Neuronal stem cell (in vitro differentiated cells): Measurements from ENCODE around the gene SH3BP1. TPM values are rescaled to one million over a fixed set of nuclear protein-coding genes. Genes with fewer than 3 reads are reported as not detected.
"Not testable (repeated sequence)": the region's sequence is repeated elsewhere in the genome, so short reads cannot be mapped to it uniquely, and the experiment has no call there.

Source experiments
- DNase-seq: peaks from one replicate; pipeline ENCODE4 v3.0.0-alpha.2; 2013; ENCODE audit warnings: low spot score
- H2AFZ ChIP-seq: one replicate; pipeline ENCODE4 v1.6.1; 2013; ENCODE audit warnings: mild to moderate bottlenecking, low read length, inconsistent platforms
- H2AK5ac ChIP-seq: 2 replicates; pipeline ENCODE4 v1.6.1; 2013; ENCODE audit warnings: low read depth, mild to moderate bottlenecking, inconsistent platforms, low read length, moderate library complexity, mixed read lengths
- H2BK120ac ChIP-seq: 2 replicates; pipeline ENCODE4 v1.6.1; 2013; ENCODE audit warnings: low read depth, mild to moderate bottlenecking, inconsistent platforms, low read length, moderate library complexity, mixed read lengths
- H2BK12ac ChIP-seq: one replicate; pipeline ENCODE4 v1.6.1; 2013; ENCODE audit warnings: low read length, inconsistent platforms
- H2BK15ac ChIP-seq: 2 replicates; pipeline ENCODE4 v1.6.1; 2013; ENCODE audit warnings: mild to moderate bottlenecking, low read length, inconsistent platforms, mixed read lengths
- H2BK5ac ChIP-seq: one replicate; pipeline ENCODE4 v1.6.1; 2013; ENCODE audit warnings: inconsistent platforms, mild to moderate bottlenecking, low read length, moderate library complexity
- H3K14ac ChIP-seq: one replicate; pipeline ENCODE4 v1.6.1; 2013; ENCODE audit warnings: low read length, inconsistent platforms
- H3K18ac ChIP-seq: 2 replicates; pipeline ENCODE4 v1.6.1; 2013; ENCODE audit warnings: low read length, inconsistent platforms
- H3K23ac ChIP-seq: 2 replicates; pipeline ENCODE4 v1.6.1; 2013; ENCODE audit warnings: low read depth, mild to moderate bottlenecking, mixed read lengths, low read length, inconsistent platforms; ENCODE audit not compliant: poor library complexity
- H3K27ac ChIP-seq: replicated peaks from 3 replicates; pipeline ENCODE4 v1.5.1; 2013; ENCODE audit warnings: low read length, inconsistent platforms
- H3K27me3 ChIP-seq, 3 experiments: 2 replicates each; pipeline ENCODE4 v1.6.1; 2013; ENCODE audit warnings: low read length in 3 of 3, mild to moderate bottlenecking in 2 of 3, inconsistent platforms in 1 of 3, low read depth in 1 of 3, mixed read lengths in 1 of 3, moderate library complexity in 1 of 3; ENCODE audit not compliant: control insufficient read depth in 3 of 3, insufficient read depth in 3 of 3
- H3K36me3 ChIP-seq, 2 donors: replicated peaks in 1 of 2; 2 replicates each; pipeline ENCODE4 v1.6.1; 2013; ENCODE audit warnings: low read length in 2 of 2; ENCODE audit not compliant: control insufficient read depth in 2 of 2, insufficient read depth in 2 of 2
- H3K4ac ChIP-seq: 2 replicates; pipeline ENCODE4 v1.6.1; 2013; ENCODE audit warnings: inconsistent platforms, mild to moderate bottlenecking, low read length, moderate library complexity
- H3K4me1 ChIP-seq, 2 donors: 1 replicate in 1 of 2; 2 replicates in 1 of 2; pipeline ENCODE4 v1.6.1; 2013; ENCODE audit warnings: low read length in 2 of 2, low read depth in 1 of 2; ENCODE audit not compliant: control insufficient read depth in 2 of 2, insufficient read depth in 1 of 2
- H3K4me2 ChIP-seq: one replicate; pipeline ENCODE4 v1.6.1; 2013; ENCODE audit warnings: mild to moderate bottlenecking, low read length, inconsistent platforms; ENCODE audit not compliant: insufficient read depth, poor library complexity, severe bottlenecking
- H3K4me3 ChIP-seq, 2 donors: 2 replicates each; pipeline ENCODE4 v1.5.1; 2013; ENCODE audit warnings: low read length in 2 of 2, mild to moderate bottlenecking in 2 of 2, inconsistent platforms in 1 of 2, moderate library complexity in 1 of 2
- H3K79me1 ChIP-seq: one replicate; pipeline ENCODE4 v1.6.1; 2013; ENCODE audit warnings: low read depth, mild to moderate bottlenecking, inconsistent platforms, low read length, moderate library complexity
- H3K9ac ChIP-seq: one replicate; pipeline ENCODE4 v1.6.1; 2013; ENCODE audit warnings: mild to moderate bottlenecking, low read depth, low read length, inconsistent platforms; ENCODE audit not compliant: poor library complexity
- H3K9me3 ChIP-seq, 2 donors: replicated peaks in 1 of 2; 2 replicates each; pipeline versions ENCODE3 to v1.6.1; 2013; ENCODE audit warnings: low read length in 2 of 2, mild to moderate bottlenecking in 2 of 2, inconsistent platforms in 1 of 2, low read depth in 1 of 2, mixed read lengths in 1 of 2, moderate library complexity in 1 of 2; ENCODE audit not compliant: control insufficient read depth in 2 of 2, insufficient read depth in 1 of 2
- H4K8ac ChIP-seq: one replicate; pipeline ENCODE4 v1.6.1; 2013; ENCODE audit warnings: low read depth, mild to moderate bottlenecking, inconsistent platforms, low read length, moderate library complexity
- H4K91ac ChIP-seq: one replicate; pipeline ENCODE4 v1.6.1; 2013; ENCODE audit warnings: low read length, low read depth, mild to moderate bottlenecking, inconsistent platforms; ENCODE audit not compliant: poor library complexity
- WGBS, 2 donors: extraction: QIAGEN DNeasy Blood & Tissue Kit; methylation state at CpG; one replicate each; pipeline ENCODE4 v1.1.7; 2013; ENCODE audit warnings: missing lambda C conversion rate in 2 of 2, mixed read lengths in 1 of 2; ENCODE audit not compliant: insufficient read length in 2 of 2, insufficient replicate concordance in 1 of 2; ENCODE audit errors: extremely low coverage in 2 of 2; 5-methylcytosine and 5-hydroxymethylcytosine counted together
- polyA plus RNA-seq, 2 experiments: library from polyadenylated mRNA; stranded (reverse); fragments of 200-250 nt; gene quantifications; one replicate each; pipeline ENCODE4 v1.2.3, GENCODE V29; 2013

Gene SH3BP1
- 14.6 TPM for polyA plus RNA-seq (2013, experiment 1 of 2)
- 14.3 TPM for polyA plus RNA-seq (2013, experiment 2 of 2)

GRCh38 chr22:37639070-37639760 lies at the start of gene SH3BP1:
SH3BP1 (plus strand) TSS chr22:37639669; CDS start chr22:37639788, 119 bp downstream.
- Histone ChIP-seq H3K4me3 (peak within 1 kb of the TSS; percentile 58 to 81), H3K36me3 (peaks cover 2 to 15% of the 10 kb centered on the region in 2 donors), H3K27ac (peak within 1 kb of the TSS; percentile 28), H3K18ac (peak within 1 kb of the TSS; percentile 96), H3K4me2 (peak within 1 kb of the TSS; percentile 80), H2BK15ac (peak within 1 kb of the TSS; percentile 98), H2AK5ac (peak within 1 kb of the TSS; percentile 98), H3K14ac (peak within 1 kb of the TSS; percentile 49), H2AFZ (peak within 1 kb of the TSS; percentile 95), H3K4ac (no peak within 1 kb of the TSS), H2BK120ac (peak within 1 kb of the TSS; percentile 35), H3K23ac (peak within 1 kb of the TSS; percentile 90), H3K9me3 (no peaks in the 10 kb centered on the region), H3K79me1 (no peaks in the 10 kb centered on the region), H3K27me3 (no peaks in the 10 kb centered on the region), H3K9ac (peak within 1 kb of the TSS; percentile 94), H3K4me1 (peaks cover 19 to 25% of the 10 kb centered on the region in 2 donors), H4K91ac (peak within 1 kb of the TSS; percentile 86), H2BK5ac (peak within 1 kb of the TSS; percentile 19), H4K8ac (no peak within 1 kb of the TSS), H2BK12ac (peak within 1 kb of the TSS; percentile 53)
- DNase-seq = no peak
- no CpG with 5 or more reads among the region's 57 CpGs for WGBS, 2 donors

GRCh38 chr22:37591081-37591480 lies 48.4 kb upstream of the SH3BP1 start:
- not testable (repeated sequence) for H3K79me1 ChIP-seq, DNase-seq, H3K18ac ChIP-seq, H2BK12ac ChIP-seq, H3K4me2 ChIP-seq, H3K4ac ChIP-seq, H4K91ac ChIP-seq, H3K23ac ChIP-seq, H2BK15ac ChIP-seq, H3K14ac ChIP-seq, H3K27ac ChIP-seq, H3K9me3 ChIP-seq, H3K9ac ChIP-seq, H4K8ac ChIP-seq, H2BK5ac ChIP-seq, H2AK5ac ChIP-seq, H3K4me1 ChIP-seq, H2BK120ac ChIP-seq, H2AFZ ChIP-seq, H3K4me3 ChIP-seq, H3K36me3 ChIP-seq
- no CpG with 5 or more reads among the region's 6 CpGs for WGBS, 2 donors
- peaks cover 0 to 18% (median 0%) of the 10 kb centered on the region in 3 experiments for H3K27me3 ChIP-seq

GRCh38 chr22:37591823-37592404 lies 47.6 kb upstream of the SH3BP1 start:
- no peak overlapping the region for H3K18ac ChIP-seq
- H3K27ac ChIP-seq = no peak overlapping the region
- H2AFZ ChIP-seq = peak overlapping the region; percentile 71
- H3K27me3 ChIP-seq = peaks cover 0 to 18% (median 0%) of the 10 kb centered on the region in 3 experiments
- H2BK5ac ChIP-seq = no peak overlapping the region
- H4K8ac ChIP-seq = no peak overlapping the region
- H3K9ac ChIP-seq = no peak overlapping the region
- H3K79me1 ChIP-seq = no peaks in the 10 kb centered on the region
- H3K9me3 ChIP-seq = no peaks in the 10 kb centered on the region
- no peaks in the 10 kb centered on the region for H3K36me3 ChIP-seq
- no peak overlapping the region for H3K4ac ChIP-seq
- DNase-seq = no peak
- no peak overlapping the region for H3K14ac ChIP-seq
- H4K91ac ChIP-seq = no peak overlapping the region
- H2AK5ac ChIP-seq = no peak overlapping the region
- H2BK15ac ChIP-seq = no peak overlapping the region
- H2BK120ac ChIP-seq = no peak overlapping the region
- H3K23ac ChIP-seq = no peak overlapping the region
- no CpG with 5 or more reads among the region's 12 CpGs for WGBS, 2 donors
- no peak overlapping the region for H3K4me2 ChIP-seq
- H3K4me1 ChIP-seq = peaks cover 0 to 2% of the 10 kb centered on the region in 2 donors
- no peak overlapping the region for H2BK12ac ChIP-seq
- peak overlapping the region in 1 of 2 donors; percentile 31 for H3K4me3 ChIP-seq

GRCh38 chr22:37594237-37594636 lies 45.2 kb upstream of the SH3BP1 start:
- no CpG with 5 or more reads among the region's 5 CpGs for WGBS, 2 donors
- Histone ChIP-seq H2BK12ac (no peak overlapping the region), H3K9me3 (no peaks in the 10 kb centered on the region), H2AFZ (no peak overlapping the region), H3K4me3 (no peak overlapping the region), H3K79me1 (no peaks in the 10 kb centered on the region), H2BK5ac (no peak overlapping the region), H3K14ac (no peak overlapping the region), H3K18ac (no peak overlapping the region), H2AK5ac (no peak overlapping the region), H3K4me2 (no peak overlapping the region), H3K27me3 (peaks cover 0 to 10% (median 0%) of the 10 kb centered on the region in 3 experiments), H3K36me3 (no peaks in the 10 kb centered on the region), H2BK120ac (no peak overlapping the region), H3K4ac (no peak overlapping the region), H4K91ac (no peak overlapping the region), H3K23ac (no peak overlapping the region), H4K8ac (no peak overlapping the region), H3K4me1 (no peaks in the 10 kb centered on the region), H3K27ac (no peak overlapping the region), H3K9ac (no peak overlapping the region), H2BK15ac (no peak overlapping the region)
- no peak for DNase-seq
